RWPE2 (cell line): ENCODE data around the gene LDLRAD4.

Experiments used
- ATAC-seq: fragments of 200-7000 bp; cut with Tn5 transposase; 3 replicates; pipeline ENCODE4 v1.9.1; 2021; ENCODE audit warnings: low read depth
- DNase-seq: peaks from one replicate; pipeline ENCODE4 v3.0.0-alpha.2; 2020; ENCODE audit warnings: low spot score
- H3K27ac ChIP-seq: fragments of 450-650 bp; 2 replicates; pipeline ENCODE4 v1.5.1; 2017; ENCODE audit warnings: mild to moderate bottlenecking; ENCODE audit not compliant: poor library complexity, severe bottlenecking
- H3K27me3 ChIP-seq: fragments of 250-450 bp; sonication (Bioruptor Pico); 2 replicates; pipeline ENCODE4 v1.5.1; 2021; ENCODE audit warnings: mild to moderate bottlenecking, moderate library complexity; ENCODE audit not compliant: insufficient read depth, poor library complexity, severe bottlenecking
- H3K36me3 ChIP-seq: fragments of 250-450 bp; sonication (Bioruptor Pico); 2 replicates; pipeline ENCODE4 v1.5.1; 2020; ENCODE audit warnings: low read depth, mild to moderate bottlenecking, moderate library complexity
- H3K4me1 ChIP-seq: fragments of 250-450 bp; sonication (Bioruptor Pico); 2 replicates; pipeline ENCODE4 v1.5.1; 2021; ENCODE audit warnings: mild to moderate bottlenecking, moderate library complexity; ENCODE audit not compliant: insufficient read depth, poor library complexity, severe bottlenecking
- H3K4me3 ChIP-seq: fragments of 250-450 bp; sonication (Bioruptor Pico); 2 replicates; pipeline ENCODE4 v1.5.1; 2021; ENCODE audit warnings: mild to moderate bottlenecking, moderate library complexity; ENCODE audit not compliant: severe bottlenecking
- H3K9me3 ChIP-seq: fragments of 250-450 bp; sonication (Bioruptor Pico); 2 replicates; pipeline ENCODE4 v1.5.1; 2021; ENCODE audit warnings: mild to moderate bottlenecking, moderate library complexity; ENCODE audit not compliant: severe bottlenecking
- CTCF ChIP-seq: fragments of 450-650 bp; IDR thresholded peaks from one replicate; pipeline ENCODE4 v1.5.1; 2017; ENCODE audit warnings: mild to moderate bottlenecking, moderate library complexity; ENCODE audit not compliant: poor library complexity, severe bottlenecking

Gene LDLRAD4

GRCh38 chr18:13393338-13393737 is 174.8 kb downstream of the LDLRAD4 start:
- Histone ChIP-seq H3K27me3 (peaks cover 13% of the 10 kb centered on the region), H3K27ac (no peak overlapping the region), H3K4me3 (no peak overlapping the region), H3K36me3 (no peaks in the 10 kb centered on the region), H3K4me1 (no peaks in the 10 kb centered on the region), H3K9me3 (no peaks in the 10 kb centered on the region)
- no peak for ATAC-seq
- DNase-seq: no peak
- no peak for TF ChIP-seq CTCF

GRCh38 chr18:13394801-13395200 is 176.2 kb downstream of the LDLRAD4 start:
- Histone ChIP-seq H3K27ac (no peak overlapping the region), H3K9me3 (no peaks in the 10 kb centered on the region), H3K36me3 (no peaks in the 10 kb centered on the region), H3K4me1 (no peaks in the 10 kb centered on the region), H3K27me3 (peaks cover 13% of the 10 kb centered on the region), H3K4me3 (no peak overlapping the region)
- TF ChIP-seq CTCF: no peak
- no peak for ATAC-seq
- no peak for DNase-seq

- TF ChIP-seq CTCF: no peak
- Histone ChIP-seq H3K9me3 (no peaks in the 10 kb centered on the region), H3K27me3 (peaks cover 13% of the 10 kb centered on the region), H3K36me3 (no peaks in the 10 kb centered on the region), H3K4me3 (no peak overlapping the region), H3K4me1 (no peaks in the 10 kb centered on the region), H3K27ac (no peak overlapping the region)
- no peak for ATAC-seq
- no peak for DNase-seq
Observed at GRCh38 chr18:13395577-13395976, 177.0 kb downstream of the LDLRAD4 start.

GRCh38 chr18:13397504-13398163 is 179.1 kb downstream of the LDLRAD4 start:
- H3K9me3 ChIP-seq: no peaks in the 10 kb centered on the region
- DNase-seq (no peak), ATAC-seq (no peak)
- no peaks in the 10 kb centered on the region for H3K36me3 ChIP-seq
- H3K27me3 ChIP-seq: peaks cover 13% of the 10 kb centered on the region
- H3K4me3 ChIP-seq: no peak overlapping the region
- no peak overlapping the region for H3K27ac ChIP-seq
- TF ChIP-seq CTCF: no peak
- H3K4me1 ChIP-seq: no peaks in the 10 kb centered on the region

- Histone ChIP-seq H3K9me3 (no peaks in the 10 kb centered on the region), H3K27me3 (peaks cover 7% of the 10 kb centered on the region), H3K4me3 (no peak overlapping the region), H3K4me1 (no peaks in the 10 kb centered on the region), H3K36me3 (no peaks in the 10 kb centered on the region), H3K27ac (no peak overlapping the region)
- DNase-seq (no peak), ATAC-seq (no peak)
- no peak for TF ChIP-seq CTCF
Observed at GRCh38 chr18:13398631-13399030, 180.1 kb downstream of the LDLRAD4 start.
